Cardiac fibroblast (primary cell): ENCODE results near the gene RNF227.
"Not testable (repeated sequence)": the region's sequence is repeated elsewhere in the genome, so short reads cannot be mapped to it uniquely, and the experiment has no call there.

Source experiments
- DNase-seq, 2 donors: peaks; one replicate each; pipeline versions ENCODE4 v3.0.0 to v3.0.0-alpha.2; 2010; ENCODE audit warnings: low read depth in 2 of 2
- H3K4me3 ChIP-seq, 2 donors: replicated peaks in 1 of 2; 1 replicate in 1 of 2; 2 replicates in 1 of 2; pipeline ENCODE4 v1.5.1; 2011; ENCODE audit warnings: low read depth in 2 of 2, low read length in 2 of 2, mild to moderate bottlenecking in 2 of 2, moderate library complexity in 1 of 2
- TF ChIP-seq, protein P1 (sequence below): IDR thresholded peaks from one replicate; pipeline ENCODE4 v1.5.1; 2011; ENCODE audit warnings: low read depth, mild to moderate bottlenecking, low read length, inconsistent platforms

The RNF227 gene

DNA sequence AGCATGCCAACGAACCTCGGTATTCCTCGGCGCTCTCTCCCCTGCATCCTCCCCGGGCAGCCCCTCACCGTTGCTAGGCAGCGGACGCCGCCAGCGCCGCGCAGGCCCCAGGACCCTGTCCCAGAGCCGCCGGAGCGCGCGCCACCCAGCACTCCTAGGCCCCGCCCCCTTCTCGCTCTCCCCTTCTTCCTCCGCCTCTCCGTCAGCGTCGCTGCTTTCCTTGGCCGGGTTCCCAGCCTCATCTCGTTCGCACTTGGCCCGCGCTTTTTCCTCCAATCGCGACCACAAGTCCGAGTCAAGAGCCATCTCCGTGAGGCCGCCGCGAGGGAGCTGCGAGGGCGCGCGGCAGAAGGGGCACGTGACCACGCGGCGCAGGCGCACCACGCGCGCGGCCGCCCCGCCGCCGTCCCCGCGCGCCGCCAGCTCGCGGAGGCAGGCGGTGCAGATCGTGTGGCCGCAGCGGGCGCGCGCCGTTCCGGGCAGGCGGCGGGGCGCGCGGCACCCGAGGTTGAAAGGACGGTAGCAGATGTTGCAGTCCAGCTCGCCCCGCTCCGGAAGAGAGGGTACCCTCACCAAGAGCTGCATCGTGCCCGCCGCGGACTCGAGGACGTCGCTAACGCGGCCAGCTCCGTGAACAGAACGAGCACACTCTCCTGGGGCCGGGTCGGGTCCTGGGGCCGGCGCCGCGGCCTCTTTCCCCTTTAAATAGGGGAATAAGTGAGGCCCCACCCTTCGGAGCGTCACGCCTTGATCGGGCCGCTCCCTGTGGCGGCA, at the start of gene RNF227:
Gene RNF227, minus strand, starts transcription at position 679 of the 774 bp plus-strand sequence. Its CDS starts 94 bp downstream, at position 585.
- TF ChIP-seq, protein P1, sequence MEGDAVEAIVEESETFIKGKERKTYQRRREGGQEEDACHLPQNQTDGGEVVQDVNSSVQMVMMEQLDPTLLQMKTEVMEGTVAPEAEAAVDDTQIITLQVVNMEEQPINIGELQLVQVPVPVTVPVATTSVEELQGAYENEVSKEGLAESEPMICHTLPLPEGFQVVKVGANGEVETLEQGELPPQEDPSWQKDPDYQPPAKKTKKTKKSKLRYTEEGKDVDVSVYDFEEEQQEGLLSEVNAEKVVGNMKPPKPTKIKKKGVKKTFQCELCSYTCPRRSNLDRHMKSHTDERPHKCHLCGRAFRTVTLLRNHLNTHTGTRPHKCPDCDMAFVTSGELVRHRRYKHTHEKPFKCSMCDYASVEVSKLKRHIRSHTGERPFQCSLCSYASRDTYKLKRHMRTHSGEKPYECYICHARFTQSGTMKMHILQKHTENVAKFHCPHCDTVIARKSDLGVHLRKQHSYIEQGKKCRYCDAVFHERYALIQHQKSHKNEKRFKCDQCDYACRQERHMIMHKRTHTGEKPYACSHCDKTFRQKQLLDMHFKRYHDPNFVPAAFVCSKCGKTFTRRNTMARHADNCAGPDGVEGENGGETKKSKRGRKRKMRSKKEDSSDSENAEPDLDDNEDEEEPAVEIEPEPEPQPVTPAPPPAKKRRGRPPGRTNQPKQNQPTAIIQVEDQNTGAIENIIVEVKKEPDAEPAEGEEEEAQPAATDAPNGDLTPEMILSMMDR: no peak

DNA sequence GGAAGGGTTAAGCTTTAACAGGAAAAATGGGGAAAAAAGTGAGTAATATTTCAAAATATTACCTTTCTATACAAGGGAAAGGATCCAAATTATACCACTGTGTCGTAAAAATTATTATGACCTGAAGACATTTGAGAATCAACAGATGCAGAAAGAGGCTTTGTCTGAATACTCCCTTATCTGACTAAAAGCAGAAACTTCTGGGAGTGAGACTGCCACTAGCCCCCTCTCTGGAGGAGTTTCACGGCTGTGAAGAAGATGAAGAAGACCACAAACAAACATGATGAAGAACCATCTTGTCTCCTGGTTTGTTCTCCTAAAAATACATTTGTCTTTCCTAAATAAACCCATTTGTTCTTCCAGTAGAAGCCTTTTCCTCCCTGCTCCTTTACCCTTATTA, 45.3 kb upstream of the RNF227 start:
- no peak overlapping the region for H3K4me3 ChIP-seq
- no peak for DNase-seq
- TF ChIP-seq, protein P1: no peak

More for the DNA sequence above, at the start of gene RNF227:
- peak; percentile 97 to 98 for DNase-seq
- H3K4me3 ChIP-seq: peak within 1 kb of the TSS; percentile 61 to 65

DNA sequence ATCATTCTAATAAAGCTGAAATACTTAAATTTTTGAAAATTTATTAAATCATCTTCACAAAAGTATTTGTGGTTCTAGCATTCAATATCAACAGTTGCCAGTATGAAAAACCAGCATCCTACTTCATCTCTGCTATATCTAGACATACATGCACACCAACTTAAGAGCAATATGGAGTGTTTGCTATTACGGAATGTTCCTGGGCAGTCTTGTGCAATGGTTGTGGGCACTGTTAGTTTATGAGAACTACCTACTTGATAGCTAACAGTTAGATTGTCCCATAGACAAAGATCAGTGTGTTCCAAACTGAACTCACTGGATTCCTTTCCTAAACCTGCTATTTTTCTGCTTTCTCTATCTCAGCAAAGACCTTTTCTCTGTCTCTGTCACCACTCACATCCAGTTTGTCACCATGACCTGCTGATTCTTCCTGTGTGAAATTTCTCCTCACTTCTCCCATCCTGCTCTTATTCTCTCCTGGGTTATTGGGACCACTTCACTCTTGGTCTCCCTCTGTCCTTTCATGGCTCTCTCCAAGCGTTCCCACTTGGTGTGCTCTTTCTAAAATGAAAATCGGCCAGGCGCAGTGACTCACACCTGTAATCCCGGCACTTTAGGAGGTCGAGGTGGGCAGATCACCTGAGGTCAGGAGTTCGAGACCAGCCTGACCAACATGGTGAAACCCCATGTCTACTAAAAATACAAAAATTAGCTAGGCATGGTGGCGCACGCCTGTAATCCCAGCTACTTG, 43.6 kb upstream of the RNF227 start:
- DNase-seq: peak; percentile 36 to 47
- no peak overlapping the region for H3K4me3 ChIP-seq
- TF ChIP-seq, protein P1: no peak

DNA sequence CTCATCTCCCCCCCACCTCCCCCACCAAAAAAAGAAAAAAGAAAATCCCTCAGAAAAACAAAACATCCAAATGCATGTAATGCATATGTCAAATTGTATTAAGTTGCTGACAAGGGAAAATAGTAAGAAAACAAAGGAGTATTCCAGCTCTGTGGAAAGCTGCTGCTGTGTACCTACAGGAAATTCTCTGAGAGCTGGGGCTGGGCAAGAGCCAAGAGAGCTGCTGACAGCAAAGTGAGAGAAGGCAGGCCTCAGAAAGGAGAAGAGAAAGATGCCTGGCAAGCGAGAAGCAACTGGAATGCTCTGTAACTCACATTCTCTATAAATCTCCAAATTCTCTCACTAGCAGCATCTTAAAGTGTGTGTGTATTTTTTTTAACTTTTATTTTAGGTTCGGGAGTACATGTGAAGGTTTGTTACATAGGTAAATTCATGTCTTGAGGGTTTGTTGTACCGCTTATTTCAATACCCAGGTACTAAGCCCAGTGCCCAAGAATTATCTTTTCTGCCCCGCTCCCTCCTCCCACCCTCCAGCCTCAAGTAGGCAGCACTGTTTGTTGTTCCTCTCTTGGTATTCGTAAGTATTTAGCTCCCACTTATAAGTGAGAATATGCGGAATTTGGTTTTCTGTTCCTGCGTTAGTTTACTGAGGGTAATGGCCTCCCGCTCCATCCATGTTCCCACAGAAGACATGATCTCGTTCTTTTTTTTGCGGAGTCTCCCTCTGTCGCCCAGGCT, 40.3 kb upstream of the RNF227 start:
- TF ChIP-seq, protein P1: no peak
- DNase-seq: peak; percentile 28 to 93

DNA sequence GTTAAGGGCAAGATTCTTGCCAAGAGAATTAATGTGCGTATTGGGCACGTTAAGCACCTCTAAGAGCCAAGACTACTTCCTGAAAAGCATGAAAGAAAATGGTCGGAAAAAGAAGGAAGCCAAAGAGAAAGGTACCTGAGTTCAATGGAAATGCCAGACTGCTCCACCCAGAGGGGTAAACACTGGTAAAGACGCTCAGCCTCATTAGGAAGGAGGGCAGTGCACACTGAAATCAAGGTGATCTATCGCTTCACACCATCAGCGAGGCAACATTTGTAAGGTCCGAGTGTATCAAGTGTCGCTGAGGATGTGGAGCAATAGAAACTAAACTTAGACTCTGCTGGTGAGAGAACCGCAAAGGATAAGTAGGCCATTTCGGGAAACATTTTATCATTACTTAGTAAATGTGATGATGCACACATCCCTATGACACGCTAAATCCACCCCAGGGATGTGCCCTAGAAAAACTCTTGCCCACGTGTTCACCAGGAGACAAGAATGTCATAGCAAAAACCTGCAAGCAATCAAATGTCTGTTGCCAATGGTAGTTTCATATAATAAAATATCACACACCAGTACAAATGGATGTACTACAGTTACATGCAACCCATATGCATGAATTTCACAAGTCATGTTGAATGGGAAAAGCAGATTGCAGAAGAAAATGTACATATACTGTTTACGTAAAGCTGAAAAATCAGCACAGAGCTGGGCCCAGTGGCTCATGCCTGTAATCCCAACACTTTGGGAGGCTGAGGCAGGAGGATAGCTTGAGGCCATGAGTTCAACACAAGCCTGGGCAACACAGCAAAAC, 39.5 kb upstream of the RNF227 start:
- peak; percentile 19 to 75 for DNase-seq
- H3K4me3 ChIP-seq: no peak overlapping the region
- TF ChIP-seq, protein P1: no peak

More for the DNA sequence above, 40.3 kb upstream of the RNF227 start:
- no peak overlapping the region for H3K4me3 ChIP-seq

DNA sequence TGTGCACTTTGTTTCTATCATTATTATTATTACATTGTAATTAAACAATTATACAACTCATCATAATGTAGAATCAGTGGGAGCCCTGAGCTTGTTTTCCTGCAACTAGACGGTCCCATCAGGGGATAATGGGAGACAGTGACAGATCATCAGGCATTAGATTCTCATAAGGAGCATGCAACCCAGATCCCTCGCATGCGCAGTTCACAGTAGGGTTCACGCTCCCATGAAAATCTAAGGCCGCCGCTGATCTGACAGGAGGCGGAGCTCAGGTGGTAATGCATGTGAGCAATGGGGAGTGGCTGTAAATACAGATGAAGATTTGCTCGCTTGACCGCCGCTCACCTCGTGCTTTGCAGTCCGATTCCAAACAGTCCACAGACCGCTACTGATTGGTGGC, 37.2 kb upstream of the RNF227 start:
- not testable (repeated sequence) for DNase-seq, H3K4me3 ChIP-seq
